ENCODE measurements around the gene PSAP.

- no peak for TF ChIP-seq CTCF (IDR thresholded peaks at IDR 0.05; ENCODE audit: low read depth, low read length)
- no peak for TF ChIP-seq EZH2phosphoT487 (IDR thresholded peaks at IDR 0.05; ENCODE audit: low read depth)
These were observed 67.0 kb downstream of the PSAP start for GRCh38 chr10:71783917-71784678.

Measured in OCI-LY3 (cell line).